Bronchial epithelial cell (primary cell): ENCODE measurements around the gene MICAL2. TPM values are rescaled to one million over a fixed set of nuclear protein-coding genes. Genes with fewer than 3 reads are reported as not detected.
A peak's percentile ranks its signal among the peaks of the same experiment; 100 is the strongest.

Source experiments
- DNase-seq: peaks from one replicate; pipeline ENCODE4 v3.0.0-alpha.2; 2010; ENCODE audit warnings: low read depth
- FAIRE-seq: peaks from 2 replicates; lab custom pipeline; 2011; peaks lifted over from hg19 to GRCh38; lab: Jason Lieb, UNC
- H3K27me3 ChIP-seq: 2 replicates; pipeline ENCODE4 v1.5.1; 2011; ENCODE audit warnings: low read length; ENCODE audit not compliant: control insufficient read depth, insufficient read depth
- H3K36me3 ChIP-seq: 2 replicates; pipeline ENCODE4 v1.5.1; 2011; ENCODE audit warnings: low read length; ENCODE audit not compliant: control insufficient read depth, insufficient read depth
- H3K4me3 ChIP-seq: 2 replicates; pipeline ENCODE4 v1.5.1; 2011; ENCODE audit warnings: mild to moderate bottlenecking, low read depth, low read length, control low read depth
- total RNA-seq: library from RNA; depleted of rRNA; stranded (reverse); fragments of >200 nt; gene quantifications from 2 replicates; pipeline ENCODE4 v1.2.1, GENCODE V29; 2014
- TF ChIP-seq, protein P1 (sequence below): IDR thresholded peaks from 2 replicates; pipeline ENCODE4 v1.5.1; 2011; ENCODE audit warnings: mild to moderate bottlenecking, moderate library complexity, low read length, control low read depth, inconsistent platforms; ENCODE audit not compliant: insufficient read depth, severe bottlenecking

MICAL2 gene
- total RNA-seq, 1 donor from 2014 or later: 75.0 TPM

GRCh38 chr11:12253843-12254281 is 143.5 kb downstream of the MICAL2 start:
- no peak for FAIRE-seq
- TF ChIP-seq, protein P1, sequence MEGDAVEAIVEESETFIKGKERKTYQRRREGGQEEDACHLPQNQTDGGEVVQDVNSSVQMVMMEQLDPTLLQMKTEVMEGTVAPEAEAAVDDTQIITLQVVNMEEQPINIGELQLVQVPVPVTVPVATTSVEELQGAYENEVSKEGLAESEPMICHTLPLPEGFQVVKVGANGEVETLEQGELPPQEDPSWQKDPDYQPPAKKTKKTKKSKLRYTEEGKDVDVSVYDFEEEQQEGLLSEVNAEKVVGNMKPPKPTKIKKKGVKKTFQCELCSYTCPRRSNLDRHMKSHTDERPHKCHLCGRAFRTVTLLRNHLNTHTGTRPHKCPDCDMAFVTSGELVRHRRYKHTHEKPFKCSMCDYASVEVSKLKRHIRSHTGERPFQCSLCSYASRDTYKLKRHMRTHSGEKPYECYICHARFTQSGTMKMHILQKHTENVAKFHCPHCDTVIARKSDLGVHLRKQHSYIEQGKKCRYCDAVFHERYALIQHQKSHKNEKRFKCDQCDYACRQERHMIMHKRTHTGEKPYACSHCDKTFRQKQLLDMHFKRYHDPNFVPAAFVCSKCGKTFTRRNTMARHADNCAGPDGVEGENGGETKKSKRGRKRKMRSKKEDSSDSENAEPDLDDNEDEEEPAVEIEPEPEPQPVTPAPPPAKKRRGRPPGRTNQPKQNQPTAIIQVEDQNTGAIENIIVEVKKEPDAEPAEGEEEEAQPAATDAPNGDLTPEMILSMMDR: no peak
- H3K4me3 ChIP-seq: no peak overlapping the region
- H3K36me3 ChIP-seq: peaks cover 19% of the 10 kb centered on the region
- DNase-seq: no peak
- H3K27me3 ChIP-seq: no peaks in the 10 kb centered on the region

GRCh38 chr11:12258451-12258850 is 148.1 kb downstream of the MICAL2 start:
- Histone ChIP-seq H3K36me3 (peaks cover 29% of the 10 kb centered on the region), H3K4me3 (no peak overlapping the region), H3K27me3 (no peaks in the 10 kb centered on the region)
- TF ChIP-seq, protein P1: no peak
- FAIRE-seq (no peak), DNase-seq (peak; percentile 69)

DNA sequence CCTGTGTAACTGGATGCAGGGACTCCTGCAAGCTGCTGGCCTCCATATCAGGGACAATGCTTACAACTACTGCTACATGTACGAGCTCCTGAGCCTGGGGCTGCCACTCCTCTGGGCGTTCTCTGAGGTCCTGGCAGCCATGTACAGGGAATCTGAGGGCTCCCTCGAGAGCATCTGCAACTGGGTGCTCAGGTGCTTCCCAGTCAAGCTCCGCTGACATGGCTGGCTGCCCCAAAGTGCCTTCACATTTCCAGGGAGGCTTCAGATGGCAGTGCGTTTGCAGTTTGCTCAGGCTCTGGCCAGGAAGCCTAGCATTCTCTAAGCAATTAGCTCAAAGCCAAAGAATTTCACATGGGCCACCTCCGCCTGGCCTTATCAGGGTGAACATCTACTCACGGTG is 149.6 kb downstream of the MICAL2 start:
- FAIRE-seq (no peak), DNase-seq (no peak)
- TF ChIP-seq, protein P1: no peak
- Histone ChIP-seq H3K27me3 (no peaks in the 10 kb centered on the region), H3K36me3 (peaks cover 32% of the 10 kb centered on the region), H3K4me3 (no peak overlapping the region)

DNA sequence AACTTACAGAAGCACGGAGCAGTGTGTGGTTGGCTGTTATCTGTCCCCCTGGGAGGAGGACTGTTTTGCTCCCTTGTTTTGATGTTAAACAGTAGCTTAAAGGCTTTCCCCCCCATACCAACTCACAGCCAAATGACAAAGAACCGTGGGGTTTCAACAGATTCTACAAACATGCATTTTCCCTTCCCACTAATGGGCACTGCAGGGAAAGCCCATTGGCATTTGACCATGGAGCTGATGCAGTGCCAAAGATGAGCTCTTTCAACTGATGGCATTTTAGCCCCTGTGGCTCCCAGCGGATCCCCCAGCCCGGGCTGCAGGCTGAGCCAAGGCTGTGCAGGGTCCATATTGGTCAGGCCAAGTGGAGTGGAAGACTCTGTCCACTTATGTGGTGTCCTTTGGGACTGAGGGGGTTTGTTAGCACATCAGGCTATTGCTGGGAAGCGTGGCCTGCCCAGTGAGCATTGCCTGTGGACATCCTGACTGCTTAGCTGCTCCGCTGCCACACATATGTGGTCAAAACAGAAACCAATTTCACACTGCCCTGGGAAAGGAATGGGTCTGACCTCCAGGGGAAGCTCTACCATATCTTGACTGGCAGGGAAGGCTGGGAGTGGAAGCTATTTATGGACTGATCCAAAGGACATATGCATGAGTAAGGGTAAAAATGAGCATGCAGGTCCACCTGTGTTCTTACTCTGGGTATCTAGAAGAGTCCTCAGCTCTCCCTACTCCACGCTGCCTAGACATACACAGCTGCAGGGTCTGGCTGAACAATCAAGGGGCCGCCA is 150.5 kb downstream of the MICAL2 start:
- FAIRE-seq (no peak), DNase-seq (no peak)
- TF ChIP-seq, protein P1: no peak
- H3K4me3 ChIP-seq: no peak overlapping the region
- H3K27me3 ChIP-seq: no peaks in the 10 kb centered on the region
- peaks cover 30% of the 10 kb centered on the region for H3K36me3 ChIP-seq

- TF ChIP-seq, protein P1: no peak
- Histone ChIP-seq H3K27me3 (no peaks in the 10 kb centered on the region), H3K36me3 (peaks cover 26% of the 10 kb centered on the region), H3K4me3 (no peak overlapping the region)
- FAIRE-seq (no peak), DNase-seq (no peak)
Observed at GRCh38 chr11:12261551-12261950, 151.2 kb downstream of the MICAL2 start.
